IgD-negative memory B cell (primary cell): Measurements from ENCODE around the gene SMIM41. TPM values are rescaled to one million over a fixed set of nuclear protein-coding genes. Genes with fewer than 3 reads are reported as not detected.

Experiments used
- H3K27ac Mint-ChIP-seq, 3 donors: one replicate each; pipeline ENCODE4 v1.8.0; 2020 to 2022; ENCODE audit warnings: mild to moderate bottlenecking in 3 of 3, mixed read lengths in 3 of 3, moderate library complexity in 1 of 3
- H3K27me3 Mint-ChIP-seq: one replicate; pipeline ENCODE4 v1.8.0; 2021; ENCODE audit warnings: mixed read lengths
- H3K36me3 Mint-ChIP-seq: one replicate; pipeline ENCODE4 v1.8.0; 2020; ENCODE audit warnings: mild to moderate bottlenecking, mixed read lengths
- H3K4me1 Mint-ChIP-seq, 3 donors: one replicate each; pipeline ENCODE4 v1.8.0; 2020 to 2022; ENCODE audit warnings: mixed read lengths in 3 of 3, mild to moderate bottlenecking in 1 of 3
- H3K4me3 Mint-ChIP-seq, 4 donors: one replicate each; pipeline ENCODE4 v1.8.0; 2020 to 2022; ENCODE audit warnings: mild to moderate bottlenecking in 4 of 4, mixed read lengths in 4 of 4, moderate library complexity in 3 of 4
- H3K9me3 Mint-ChIP-seq, 3 donors: one replicate each; pipeline ENCODE4 v1.8.0; 2020 to 2021; ENCODE audit warnings: mixed read lengths in 3 of 3, mild to moderate bottlenecking in 1 of 3
- polyA plus RNA-seq: library from polyadenylated mRNA; unstranded; fragments of 300-500 nt; fragmentation: Illumina TruSeq; gene quantifications from one replicate; pipeline ENCODE4 v1.2.3, GENCODE V29; 2021

The SMIM41 gene
- polyA plus RNA-seq, 1 donor from 2014 or later: not detected

DNA sequence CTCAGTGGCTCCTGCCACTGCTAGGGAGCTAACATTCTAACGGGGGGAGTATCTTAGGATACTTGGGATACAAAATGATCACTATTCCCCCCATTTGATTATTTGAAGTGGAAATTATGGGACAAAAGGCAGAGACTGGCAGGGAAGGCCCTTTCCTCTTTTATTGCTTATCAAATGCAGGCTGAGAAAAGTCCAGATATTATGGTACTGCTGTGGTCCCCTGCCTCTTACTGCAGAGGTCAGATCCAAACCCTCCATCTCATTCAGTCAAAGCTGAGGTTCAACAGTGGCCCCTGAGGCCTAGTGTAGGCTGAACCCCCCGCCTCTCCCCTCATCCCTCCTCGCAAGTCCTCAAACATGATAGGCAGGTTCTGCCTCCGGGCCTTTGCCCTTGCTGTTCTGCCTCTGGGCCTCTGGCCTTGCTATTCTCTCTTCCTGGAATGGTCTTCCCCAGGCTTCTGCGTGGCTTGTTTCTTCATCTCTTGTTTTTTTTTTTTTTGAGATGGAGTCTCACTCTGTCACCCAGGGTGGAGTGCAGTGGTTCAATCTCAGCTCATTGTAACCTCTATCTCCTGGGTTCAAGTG lies 78.2 kb downstream of the SMIM41 start:
- peaks cover 2 to 10% (median 3%) of the 10 kb centered on the region in 3 donors for H3K9me3 Mint-ChIP-seq
- H3K27ac Mint-ChIP-seq: no peak overlapping the region
- H3K4me1 Mint-ChIP-seq: peaks cover 0 to 5% (median 4%) of the 10 kb centered on the region in 3 donors
- H3K27me3 Mint-ChIP-seq: peaks cover under 1% of the 10 kb centered on the region
- no peaks in the 10 kb centered on the region for H3K36me3 Mint-ChIP-seq
- no peak overlapping the region for H3K4me3 Mint-ChIP-seq

Other genes starting within 250 kb of the SMIM41 start
- gene FIGNL2, start 231.0 kb upstream of the SMIM41 start, polyA plus RNA-seq: not detected
- gene ANKRD33, start 191.6 kb upstream of the SMIM41 start, polyA plus RNA-seq: not detected
- gene ACVRL1, start 172.2 kb upstream of the SMIM41 start, polyA plus RNA-seq: not detected
- 0.90 TPM for gene ACVR1B, start 128.0 kb upstream of the SMIM41 start, polyA plus RNA-seq
- 6.4 TPM for gene TAMALIN, start 72.8 kb upstream of the SMIM41 start, polyA plus RNA-seq
- 9.3 TPM for gene NR4A1, start 28.3 kb upstream of the SMIM41 start, polyA plus RNA-seq
- 25.4 TPM for gene ATG101, start 9.7 kb upstream of the SMIM41 start, polyA plus RNA-seq
- not detected for gene KRT80, start 112.3 kb downstream of the SMIM41 start, polyA plus RNA-seq
- not detected for gene KRT7, start 153.5 kb downstream of the SMIM41 start, polyA plus RNA-seq
- not detected for gene KRT86, start 194.9 kb downstream of the SMIM41 start, polyA plus RNA-seq
- gene KRT81, start 211.8 kb downstream of the SMIM41 start, polyA plus RNA-seq: not detected
- not detected for gene KRT83, start 241.7 kb downstream of the SMIM41 start, polyA plus RNA-seq